Mucosa of rectum (tissue), 2 donors: ENCODE results near the gene HGFAC.

ENCODE experiments used
- H3K27ac ChIP-seq, 2 donors: one replicate each; pipeline ENCODE4 v1.7.0; 2013; ENCODE audit warnings: inconsistent platforms in 2 of 2, low read depth in 2 of 2, low read length in 2 of 2
- H3K27me3 ChIP-seq, 2 donors: one replicate each; pipeline ENCODE4 v1.7.0; 2013; ENCODE audit warnings: low read length in 2 of 2; ENCODE audit not compliant: control insufficient read depth in 2 of 2, insufficient read depth in 2 of 2
- H3K36me3 ChIP-seq, 2 donors: one replicate each; pipeline ENCODE4 v1.7.0; 2013; ENCODE audit warnings: low read length in 2 of 2; ENCODE audit not compliant: control insufficient read depth in 2 of 2, insufficient read depth in 2 of 2
- H3K4me1 ChIP-seq, 2 donors: one replicate each; pipeline ENCODE4 v1.7.0; 2013; ENCODE audit warnings: low read length in 2 of 2, mild to moderate bottlenecking in 1 of 2; ENCODE audit not compliant: control insufficient read depth in 2 of 2, insufficient read depth in 2 of 2
- H3K4me3 ChIP-seq, 2 donors: one replicate each; pipeline ENCODE4 v1.7.0; 2013; ENCODE audit warnings: low read length in 2 of 2
- H3K9ac ChIP-seq, 2 donors: one replicate each; pipeline ENCODE4 v1.7.0; 2013; ENCODE audit warnings: low read length in 2 of 2, low read depth in 1 of 2, mild to moderate bottlenecking in 1 of 2
- H3K9me3 ChIP-seq, 2 donors: one replicate each; pipeline ENCODE4 v1.7.0; 2013; ENCODE audit warnings: low read length in 2 of 2; ENCODE audit not compliant: control insufficient read depth in 2 of 2
- donor health status: healthy.
- donor health status: Normal muscosa, but diverticular disease.

HGFAC gene

DNA sequence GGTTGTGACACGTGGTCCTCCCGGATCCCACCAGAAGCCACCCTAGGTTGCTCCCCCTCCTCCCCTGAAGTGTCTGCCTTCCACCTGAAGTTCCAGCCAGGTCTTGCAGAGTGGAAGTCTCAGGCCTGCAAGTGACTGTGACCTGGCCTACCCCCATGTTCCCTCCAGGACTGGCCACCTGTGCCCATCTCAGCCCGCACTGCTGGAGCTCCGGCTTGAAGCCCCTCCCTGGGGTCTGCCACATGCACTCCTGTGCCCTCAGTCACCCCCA lies 6.1 kb upstream of the HGFAC start:
- H3K27me3 ChIP-seq: no peaks in the 10 kb centered on the region
- no peaks in the 10 kb centered on the region for H3K36me3 ChIP-seq
- no peak overlapping the region for H3K27ac ChIP-seq
- no peaks in the 10 kb centered on the region for H3K4me1 ChIP-seq
- no peak overlapping the region for H3K4me3 ChIP-seq
- H3K9me3 ChIP-seq: no peaks in the 10 kb centered on the region
- H3K9ac ChIP-seq: no peak overlapping the region

DNA sequence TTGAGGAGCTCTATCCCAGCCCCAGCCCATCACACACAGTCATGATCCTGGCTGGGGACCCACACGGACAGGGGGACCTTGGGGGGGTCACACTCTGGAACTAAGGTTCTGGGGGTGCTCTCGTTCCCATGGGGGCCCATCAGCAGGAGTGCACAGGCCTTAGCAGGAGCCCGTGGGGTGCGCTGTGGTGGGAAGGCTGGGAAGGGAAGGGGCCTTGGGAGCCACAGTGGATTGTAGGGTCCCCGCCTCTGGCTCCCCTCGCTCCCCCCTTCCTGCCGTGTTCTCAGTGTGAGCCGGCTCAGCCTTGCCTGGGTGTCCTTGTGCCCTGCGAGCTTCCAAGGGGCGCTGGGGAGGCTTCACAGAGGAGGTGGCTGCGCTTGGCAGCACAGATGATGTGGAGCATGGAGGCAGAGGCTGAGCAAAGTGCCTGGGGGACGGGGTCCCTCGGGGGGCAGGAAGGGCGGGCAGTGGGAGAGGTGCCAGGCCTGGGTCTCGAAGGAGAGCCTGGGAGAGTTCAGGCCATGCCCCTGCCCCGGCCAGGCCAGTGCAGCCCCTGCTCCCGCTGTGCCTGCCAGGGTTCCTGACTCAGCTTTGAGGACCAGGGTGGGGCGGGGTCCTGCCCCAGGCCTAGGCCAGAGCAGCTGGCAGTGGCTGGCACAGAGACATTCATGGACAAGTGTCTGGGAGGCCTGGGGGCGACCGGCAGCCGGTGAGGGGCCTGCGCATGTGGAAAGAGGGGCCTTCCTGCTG lies 5.5 kb upstream of the HGFAC start:
- Histone ChIP-seq H3K4me1 (no peaks in the 10 kb centered on the region), H3K9ac (no peak overlapping the region), H3K4me3 (no peak overlapping the region), H3K9me3 (no peaks in the 10 kb centered on the region), H3K27me3 (no peaks in the 10 kb centered on the region), H3K36me3 (no peaks in the 10 kb centered on the region), H3K27ac (no peak overlapping the region)

DNA sequence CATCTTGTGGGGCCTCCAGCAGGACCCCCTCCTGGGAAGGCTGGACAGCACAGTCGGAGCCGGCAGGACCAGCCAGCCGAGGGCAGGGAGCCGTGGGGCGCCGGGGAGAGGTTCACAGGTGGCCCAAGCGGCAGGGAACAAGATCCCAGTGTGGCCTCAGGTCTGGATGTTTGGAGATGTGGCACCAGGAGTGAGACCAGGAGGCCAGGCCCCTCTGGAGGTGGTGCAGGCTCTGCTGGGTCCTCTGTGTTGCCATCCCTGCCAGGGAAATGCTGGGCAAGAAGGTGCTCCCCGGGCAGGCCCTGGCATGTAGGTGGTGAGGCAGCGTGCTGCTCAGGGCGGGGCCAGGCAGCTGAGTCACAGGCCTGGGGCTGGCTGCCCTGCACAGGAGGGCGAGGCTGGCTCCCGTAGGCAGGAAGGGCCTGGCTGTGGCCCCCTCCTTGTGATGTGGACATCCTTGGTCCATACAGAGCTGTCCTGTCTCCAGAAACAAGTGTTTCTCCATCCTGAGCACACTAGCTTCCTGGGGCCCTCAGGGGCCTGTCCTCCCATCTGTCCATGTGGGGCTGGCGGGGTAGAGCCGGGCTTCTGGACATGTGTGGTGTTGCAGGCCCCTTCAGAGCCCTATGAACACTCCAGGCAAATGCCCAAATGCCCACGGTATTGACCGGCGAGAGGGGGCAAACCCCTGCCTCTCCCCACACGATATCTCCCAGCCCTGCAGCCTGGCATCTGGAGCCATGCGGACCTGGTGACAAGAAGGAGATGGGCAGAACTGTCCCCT lies 4.8 kb upstream of the HGFAC start:
- Histone ChIP-seq H3K27me3 (no peaks in the 10 kb centered on the region), H3K27ac (no peak overlapping the region), H3K4me1 (no peaks in the 10 kb centered on the region), H3K9ac (no peak overlapping the region), H3K36me3 (no peaks in the 10 kb centered on the region), H3K4me3 (no peak overlapping the region), H3K9me3 (no peaks in the 10 kb centered on the region)

GRCh38 chr4:3437582-3437936 lies 4.2 kb upstream of the HGFAC start:
- Histone ChIP-seq H3K4me3 (no peak overlapping the region), H3K9me3 (no peaks in the 10 kb centered on the region), H3K4me1 (no peaks in the 10 kb centered on the region), H3K9ac (no peak overlapping the region), H3K27ac (no peak overlapping the region), H3K36me3 (no peaks in the 10 kb centered on the region), H3K27me3 (no peaks in the 10 kb centered on the region)

DNA sequence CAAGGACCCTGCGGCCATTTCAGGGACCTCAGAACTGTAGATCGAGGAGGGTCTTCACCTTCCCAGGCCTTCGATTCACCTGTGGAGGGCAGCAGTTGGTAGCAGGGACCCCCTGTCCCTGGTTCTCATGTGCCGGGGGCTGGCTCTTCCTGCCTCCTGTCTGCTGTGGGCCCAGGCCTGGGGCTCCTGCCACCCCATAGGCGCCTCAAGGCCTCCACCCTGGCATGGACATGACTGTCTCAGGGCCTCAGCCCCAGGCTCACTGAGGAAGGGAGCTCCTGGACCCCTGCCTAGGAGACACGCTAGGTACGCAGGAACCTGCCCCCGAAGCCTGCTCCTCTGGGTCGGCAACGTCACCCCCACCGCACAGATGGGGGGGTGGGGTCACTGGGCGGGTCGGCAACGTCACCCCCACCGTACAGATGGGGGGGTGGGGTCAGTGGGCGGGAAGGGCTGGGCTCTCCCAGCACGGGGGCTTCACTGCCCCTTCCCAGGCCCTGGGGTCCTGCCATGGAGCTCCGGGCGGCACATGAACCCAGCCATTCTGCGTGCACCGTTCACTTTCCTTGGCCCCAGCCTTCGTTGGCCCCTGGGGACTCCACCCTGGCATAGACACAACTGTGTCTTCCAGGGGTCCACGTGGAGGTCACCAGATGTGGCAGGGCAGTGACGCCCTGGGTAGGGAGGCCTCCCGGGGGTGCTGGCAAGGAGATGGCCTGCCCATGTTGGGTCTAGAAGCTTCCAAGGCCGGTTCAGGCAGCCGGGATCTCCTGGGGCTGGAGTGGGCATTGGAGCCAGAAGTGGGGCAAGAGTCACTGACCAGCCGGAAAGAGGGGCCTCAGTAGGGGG lies 3.5 kb upstream of the HGFAC start:
- Histone ChIP-seq H3K27ac (no peak overlapping the region), H3K4me3 (no peak overlapping the region), H3K36me3 (no peaks in the 10 kb centered on the region), H3K9ac (no peak overlapping the region), H3K27me3 (no peaks in the 10 kb centered on the region), H3K9me3 (no peaks in the 10 kb centered on the region), H3K4me1 (no peaks in the 10 kb centered on the region)

DNA sequence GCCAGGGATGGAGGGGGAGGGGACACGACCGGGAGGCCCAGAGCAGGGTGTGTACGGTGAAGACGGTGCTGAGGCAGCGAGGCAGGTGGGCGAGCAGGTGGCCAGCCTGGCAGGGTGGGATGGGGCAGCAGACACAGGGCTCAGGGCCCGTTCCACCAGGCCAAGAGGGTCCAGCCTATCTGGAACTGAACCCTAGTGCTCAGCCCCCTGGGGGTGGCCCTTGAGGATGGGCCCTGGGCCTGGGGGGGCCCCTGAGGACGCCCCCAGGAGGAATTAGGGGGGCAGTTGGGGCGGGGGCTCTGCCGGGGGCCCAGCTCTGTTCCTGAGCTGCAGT lies 3.0 kb upstream of the HGFAC start:
- H3K27ac ChIP-seq: no peak overlapping the region
- no peaks in the 10 kb centered on the region for H3K36me3 ChIP-seq
- no peak overlapping the region for H3K4me3 ChIP-seq
- no peaks in the 10 kb centered on the region for H3K4me1 ChIP-seq
- no peak overlapping the region for H3K9ac ChIP-seq
- no peaks in the 10 kb centered on the region for H3K9me3 ChIP-seq
- no peaks in the 10 kb centered on the region for H3K27me3 ChIP-seq

DNA sequence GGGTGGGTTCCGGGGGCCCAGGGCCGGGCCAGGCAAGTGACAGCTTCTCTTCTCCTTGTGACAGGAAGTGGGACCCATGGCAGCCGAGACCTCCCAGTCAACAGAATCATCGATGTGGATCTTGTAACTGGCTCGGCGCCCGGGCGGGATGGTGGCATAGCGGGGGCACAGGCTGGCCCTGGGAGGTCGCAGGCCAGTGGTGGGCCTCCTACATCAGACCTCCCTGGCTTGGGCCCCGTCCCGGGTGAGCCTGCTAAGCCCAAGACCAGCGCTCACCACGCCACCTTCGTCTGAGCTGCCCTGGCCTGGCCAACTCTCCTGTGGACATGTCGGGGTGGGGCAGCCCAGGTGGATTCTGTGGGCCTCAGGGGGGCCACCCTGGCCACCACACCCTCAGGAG lies 2.4 kb upstream of the HGFAC start:
- Histone ChIP-seq H3K9me3 (no peaks in the 10 kb centered on the region), H3K36me3 (no peaks in the 10 kb centered on the region), H3K4me1 (no peaks in the 10 kb centered on the region), H3K4me3 (no peak overlapping the region), H3K9ac (no peak overlapping the region), H3K27ac (no peak overlapping the region), H3K27me3 (no peaks in the 10 kb centered on the region)

DNA sequence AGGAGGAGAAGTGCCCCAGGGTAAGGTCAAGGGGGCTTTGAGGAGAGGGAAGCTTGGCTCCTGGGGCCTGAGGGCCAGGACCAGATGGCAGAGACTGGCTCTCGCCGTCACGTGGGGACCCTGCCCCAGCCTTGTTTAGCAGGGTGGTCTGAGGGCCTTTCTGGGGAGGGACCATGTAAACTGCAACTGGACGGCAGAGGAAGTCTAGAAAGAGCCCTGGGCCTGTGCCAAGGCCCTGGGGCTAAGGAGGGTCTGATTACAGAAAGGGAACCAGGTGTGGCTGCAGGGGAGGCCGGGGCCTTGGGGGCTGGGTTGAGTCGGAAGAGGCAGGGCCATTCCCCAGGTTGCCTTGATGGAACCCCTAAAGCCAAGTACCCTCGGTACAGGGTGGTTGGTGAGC lies 1.8 kb upstream of the HGFAC start:
- no peaks in the 10 kb centered on the region for H3K9me3 ChIP-seq
- H3K4me3 ChIP-seq: no peak overlapping the region
- H3K27me3 ChIP-seq: no peaks in the 10 kb centered on the region
- no peaks in the 10 kb centered on the region for H3K4me1 ChIP-seq
- H3K27ac ChIP-seq: no peak overlapping the region
- H3K36me3 ChIP-seq: no peaks in the 10 kb centered on the region
- H3K9ac ChIP-seq: no peak overlapping the region

GRCh38 chr4:3440979-3441500 lies 728 bp upstream of the HGFAC start:
- Histone ChIP-seq H3K9me3 (no peaks in the 10 kb centered on the region), H3K27me3 (no peaks in the 10 kb centered on the region), H3K9ac (no peak overlapping the region), H3K4me3 (no peak overlapping the region), H3K36me3 (no peaks in the 10 kb centered on the region), H3K4me1 (no peaks in the 10 kb centered on the region), H3K27ac (no peak overlapping the region)

GRCh38 chr4:3442460-3442958 lies 741 bp downstream of the HGFAC start:
- no peak overlapping the region for H3K4me3 ChIP-seq
- H3K27me3 ChIP-seq: no peaks in the 10 kb centered on the region
- no peak overlapping the region for H3K9ac ChIP-seq
- H3K9me3 ChIP-seq: no peaks in the 10 kb centered on the region
- no peaks in the 10 kb centered on the region for H3K4me1 ChIP-seq
- H3K36me3 ChIP-seq: no peaks in the 10 kb centered on the region
- H3K27ac ChIP-seq: no peak overlapping the region
